Neural progenitor cell (in vitro differentiated cells): ENCODE results near the gene SIL1.

Experiments
- CTCF ChIP-seq: fragments of 200-600 bp; sonication (generic); IDR thresholded peaks from 2 replicates; pipeline ENCODE4 v1.5.1; 2017; ENCODE audit warnings: antibody characterized with exemption, mild to moderate bottlenecking
- EZH2 ChIP-seq: fragments of 200-600 bp; sonication (generic); IDR thresholded peaks from 2 replicates; pipeline ENCODE4 v1.6.1; 2017; ENCODE audit warnings: antibody characterized with exemption, mild to moderate bottlenecking, moderate library complexity
- EZH2phosphoT487 ChIP-seq: fragments of 200-600 bp; sonication (generic); IDR thresholded peaks from 2 replicates; pipeline ENCODE4 v1.6.1; 2017; ENCODE audit warnings: antibody characterized with exemption

- no peak for TF ChIP-seq EZH2phosphoT487
- no peak for TF ChIP-seq CTCF
- TF ChIP-seq EZH2: no peak
Observed at GRCh38 chr5:138963763-138964371, 234.3 kb downstream of the SIL1 start.
